RWPE1 (cell line): Measurements from ENCODE around the gene ANO9.

ENCODE experiments used
- CTCF ChIA-PET: fragments of 350-600 bp; sonication (Branson Sonifier 250); formaldehyde crosslinking; extraction: SDS; loops from one replicate; lab custom pipeline; 2021; lab: Yijun Ruan, JAX
- POLR2A ChIA-PET: fragments of 400-600 bp; formaldehyde crosslinking; extraction: SDS; loops from one replicate; lab custom pipeline; 2020; ENCODE audit warnings: antibody characterized with exemption; ENCODE audit not compliant: low non-redundant PET; lab: Yijun Ruan, JAX
- DNase-seq: peaks from one replicate; pipeline ENCODE4 v3.0.0; 2012; ENCODE audit warnings: low spot score
- H3K27ac ChIP-seq: fragments of 450-650 bp; 2 replicates; pipeline ENCODE4 v1.5.1; 2017
- CTCF ChIP-seq: fragments of 450-650 bp; conservative IDR thresholded peaks from 2 replicates; pipeline ENCODE4 v1.5.1; 2017; ENCODE audit warnings: low read depth, mild to moderate bottlenecking

Gene ANO9

GRCh38 chr11:468036-468435 is 26.2 kb upstream of the ANO9 start:
- ChIA-PET POLR2A (no interaction called here), CTCF (no interaction called here)
- no peak for DNase-seq
- no peak for TF ChIP-seq CTCF
- peak overlapping the region; percentile 23 for H3K27ac ChIP-seq

- no peak for TF ChIP-seq CTCF
- POLR2A ChIA-PET: no interaction called here
- DNase-seq: no peak
- CTCF ChIA-PET: interaction anchor here (0.5 kb wide), 1 partner anchor 43 kb away, joined by 3 read pairs; no protein-coding TSS in a partner anchor
- H3K27ac ChIP-seq: no peak overlapping the region; the same call in 1 of the 2 replicates
Observed at GRCh38 chr11:465896-466530, 24.2 kb upstream of the ANO9 start.

- no peak for DNase-seq
- ChIA-PET CTCF (no interaction called here), POLR2A (no interaction called here)
- H3K27ac ChIP-seq: peak overlapping the region; percentile 10; the same call in 1 of the 2 replicates
- TF ChIP-seq CTCF: no peak
Observed at GRCh38 chr11:464316-464715, 22.5 kb upstream of the ANO9 start.

GRCh38 chr11:462107-462890 is 20.5 kb upstream of the ANO9 start:
- POLR2A ChIA-PET: interaction anchor here (0.6 kb wide), 1 partner anchor 11 kb away, joined by 3 read pairs; no protein-coding TSS in a partner anchor
- peak overlapping the region; percentile 32; the same call in 1 of the 2 replicates for H3K27ac ChIP-seq
- TF ChIP-seq CTCF: no peak
- DNase-seq: no peak
- CTCF ChIA-PET: no interaction called here

GRCh38 chr11:461626-462025 is 19.8 kb upstream of the ANO9 start:
- no peak for TF ChIP-seq CTCF
- no peak for DNase-seq
- POLR2A ChIA-PET: interaction anchor here (1.1 kb wide), 1 partner anchor 10 kb away, joined by 6 read pairs; no protein-coding TSS in a partner anchor
- peak overlapping the region; percentile 32 for H3K27ac ChIP-seq
- CTCF ChIA-PET: interaction anchor here (1.0 kb wide), 1 partner anchor 56 kb away, joined by 3 read pairs; no protein-coding TSS in a partner anchor
